Esophagus squamous epithelium (tissue), 4 donors: ENCODE measurements around the gene NRXN3.

ENCODE experiments used
- POLR2A ChIP-seq, 4 donors: fragments of 450-650 bp; IDR thresholded peaks; one replicate each; pipeline ENCODE4 v1.6.1; 2017; ENCODE audit warnings: antibody characterized with exemption in 4 of 4, mild to moderate bottlenecking in 4 of 4, moderate library complexity in 3 of 4
- TF ChIP-seq, protein P1 (sequence below), 6 experiments: fragments of 450-650 bp in 4 of 6; fragments of 200-600 bp in 2 of 6; sonication (generic) in 2 of 6; IDR thresholded peaks; one replicate each; pipeline ENCODE4 v1.5.1; 2016 to 2019; ENCODE audit warnings: antibody characterized with exemption in 6 of 6, mild to moderate bottlenecking in 4 of 6, moderate library complexity in 4 of 6

DNA sequence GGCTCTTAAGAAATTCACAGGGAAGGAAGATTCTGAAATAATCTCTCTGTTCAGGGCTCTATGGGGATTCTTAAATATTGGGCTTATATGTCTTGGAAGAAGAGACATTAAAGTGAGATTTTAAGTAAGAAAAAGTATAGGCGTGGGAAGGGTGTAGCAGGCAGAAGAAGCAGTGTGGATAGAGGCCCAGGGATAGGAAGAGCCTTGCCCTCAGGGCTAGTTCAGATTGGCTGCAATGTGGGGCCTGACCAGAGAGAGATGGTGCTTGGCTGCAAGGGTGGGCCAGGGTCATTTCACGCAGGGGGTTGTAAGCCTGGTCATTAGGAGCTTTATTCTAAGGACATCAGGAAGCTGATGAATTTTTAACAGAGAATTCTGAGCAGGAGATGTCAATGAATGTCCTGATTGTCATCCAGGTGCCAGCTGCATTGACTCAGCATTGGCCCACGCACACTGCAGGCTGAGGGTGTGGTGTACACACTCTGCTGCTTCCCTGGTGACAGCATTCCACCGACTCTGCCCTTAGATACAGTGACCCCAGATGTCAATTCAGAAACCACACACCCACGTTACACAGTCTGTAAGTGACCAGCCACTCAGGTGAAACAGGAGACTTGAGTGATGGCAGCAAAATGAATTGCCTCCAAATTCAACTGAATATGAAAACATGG is 582.5 kb downstream of the NRXN3 start:
- TF ChIP-seq, protein P1, sequence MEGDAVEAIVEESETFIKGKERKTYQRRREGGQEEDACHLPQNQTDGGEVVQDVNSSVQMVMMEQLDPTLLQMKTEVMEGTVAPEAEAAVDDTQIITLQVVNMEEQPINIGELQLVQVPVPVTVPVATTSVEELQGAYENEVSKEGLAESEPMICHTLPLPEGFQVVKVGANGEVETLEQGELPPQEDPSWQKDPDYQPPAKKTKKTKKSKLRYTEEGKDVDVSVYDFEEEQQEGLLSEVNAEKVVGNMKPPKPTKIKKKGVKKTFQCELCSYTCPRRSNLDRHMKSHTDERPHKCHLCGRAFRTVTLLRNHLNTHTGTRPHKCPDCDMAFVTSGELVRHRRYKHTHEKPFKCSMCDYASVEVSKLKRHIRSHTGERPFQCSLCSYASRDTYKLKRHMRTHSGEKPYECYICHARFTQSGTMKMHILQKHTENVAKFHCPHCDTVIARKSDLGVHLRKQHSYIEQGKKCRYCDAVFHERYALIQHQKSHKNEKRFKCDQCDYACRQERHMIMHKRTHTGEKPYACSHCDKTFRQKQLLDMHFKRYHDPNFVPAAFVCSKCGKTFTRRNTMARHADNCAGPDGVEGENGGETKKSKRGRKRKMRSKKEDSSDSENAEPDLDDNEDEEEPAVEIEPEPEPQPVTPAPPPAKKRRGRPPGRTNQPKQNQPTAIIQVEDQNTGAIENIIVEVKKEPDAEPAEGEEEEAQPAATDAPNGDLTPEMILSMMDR (IDR thresholded peaks at IDR 0.05): no peak
- no peak for TF ChIP-seq POLR2A (IDR thresholded peaks at IDR 0.05)
